NCI-H2081 (cell line): ENCODE data around the gene RAB7B.
A peak's percentile ranks its signal among the peaks of the same experiment; 100 is the strongest.

Source experiments
- DNase-seq, 2 experiments: peaks; one replicate each; lab custom pipeline; 2025; lab: John Stamatoyannopoulos, UW

Gene RAB7B

DNA sequence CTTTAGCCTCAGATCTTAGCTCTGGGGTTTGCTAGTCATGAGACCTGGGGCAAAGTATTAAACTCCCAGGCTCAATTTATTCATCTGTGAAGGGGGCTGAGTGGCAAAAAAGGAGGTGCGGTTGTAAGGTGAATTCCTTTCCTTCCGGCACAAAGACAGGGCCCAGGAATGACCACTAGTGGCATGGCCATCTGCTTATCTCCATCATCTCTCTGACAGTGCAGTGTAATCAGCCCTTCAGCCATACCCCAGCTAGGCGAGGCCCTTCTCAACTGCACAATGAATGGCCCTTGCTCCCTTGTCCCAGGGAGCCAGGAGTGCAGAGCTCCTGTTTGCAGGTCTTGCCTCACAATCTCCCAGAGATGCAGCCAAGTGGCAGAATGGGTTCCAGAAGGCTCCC lies 54.3 kb downstream of the RAB7B start:
- no peak for DNase-seq

DNA sequence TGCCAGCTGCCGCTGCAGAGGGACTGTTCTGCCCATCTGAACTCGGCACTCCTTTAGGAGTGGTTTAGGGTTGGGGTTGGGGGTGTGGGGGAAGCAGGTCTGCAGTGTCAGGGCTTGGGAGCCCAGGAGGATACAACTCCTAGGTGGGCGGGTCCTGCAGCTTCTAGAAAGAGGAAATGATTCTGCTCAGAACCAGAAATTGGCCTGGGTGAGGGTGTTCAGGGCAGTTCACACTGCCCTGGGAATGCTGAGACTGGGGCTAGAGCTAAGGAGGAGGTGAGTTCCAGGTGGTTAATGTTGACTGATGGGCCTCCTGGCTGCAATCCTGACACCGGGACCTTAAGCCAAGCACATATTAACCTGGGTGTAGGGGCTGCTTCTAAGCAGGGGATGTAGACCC lies 55.2 kb downstream of the RAB7B start:
- no peak for DNase-seq

DNA sequence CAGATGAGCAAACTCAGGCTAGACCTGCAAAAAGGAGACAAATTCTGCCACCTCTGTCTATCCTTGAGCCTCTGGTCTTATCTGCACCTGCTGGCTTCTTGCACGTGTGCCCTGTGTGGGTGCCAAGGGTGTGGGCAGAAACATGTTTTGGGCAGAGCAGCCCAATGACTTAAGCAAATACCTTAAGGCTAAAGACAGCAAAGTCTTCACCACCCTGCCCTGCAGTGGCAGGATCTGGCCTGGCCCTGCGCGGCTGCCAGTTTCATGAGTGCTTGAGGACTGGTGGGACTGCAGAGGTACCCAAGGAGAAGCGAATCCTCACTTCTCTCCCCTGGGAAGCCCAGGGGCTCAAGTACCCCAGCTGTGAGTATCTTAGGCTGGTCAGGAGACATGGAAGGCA lies 56.2 kb downstream of the RAB7B start:
- no peak for DNase-seq

DNA sequence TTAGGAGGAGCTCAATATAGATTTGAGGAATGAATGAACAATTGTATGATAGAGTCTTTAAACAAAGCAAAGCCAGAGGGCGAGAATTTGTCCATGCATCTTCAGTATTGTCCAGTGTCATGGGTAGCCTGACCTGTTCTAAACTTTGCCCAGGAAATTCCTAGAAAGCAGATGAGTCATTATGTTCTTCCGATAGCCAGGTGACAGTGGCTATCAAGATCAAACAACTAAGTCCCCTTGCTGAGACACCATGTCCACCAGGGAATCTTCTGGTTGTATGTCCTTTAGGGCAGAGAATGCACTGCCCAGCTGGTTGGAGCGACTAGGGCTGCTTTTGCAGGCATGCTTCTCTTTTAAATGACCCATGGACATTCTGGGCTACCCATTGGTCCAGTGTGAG lies 58.1 kb downstream of the RAB7B start:
- no peak for DNase-seq

DNA sequence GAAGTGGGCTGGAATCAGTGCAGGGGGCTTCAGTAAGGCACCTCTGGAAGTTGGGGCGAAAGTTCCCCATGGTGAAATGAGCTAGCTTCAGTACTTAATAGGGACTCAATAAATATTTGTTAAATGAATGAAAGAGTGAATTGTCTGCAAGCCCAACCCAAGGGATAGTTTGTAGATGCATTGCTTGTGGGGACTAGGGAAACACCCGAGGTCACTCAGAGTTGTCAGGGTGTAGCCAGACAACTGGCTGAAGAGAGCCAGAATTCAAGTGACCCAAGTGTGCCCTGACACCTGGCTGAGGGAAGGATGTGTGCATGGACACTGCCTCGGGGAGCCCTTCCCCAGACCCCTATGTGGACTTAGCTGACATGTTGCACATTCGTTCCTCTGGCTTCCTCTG lies 58.7 kb downstream of the RAB7B start:
- DNase-seq, result no peak

DNA sequence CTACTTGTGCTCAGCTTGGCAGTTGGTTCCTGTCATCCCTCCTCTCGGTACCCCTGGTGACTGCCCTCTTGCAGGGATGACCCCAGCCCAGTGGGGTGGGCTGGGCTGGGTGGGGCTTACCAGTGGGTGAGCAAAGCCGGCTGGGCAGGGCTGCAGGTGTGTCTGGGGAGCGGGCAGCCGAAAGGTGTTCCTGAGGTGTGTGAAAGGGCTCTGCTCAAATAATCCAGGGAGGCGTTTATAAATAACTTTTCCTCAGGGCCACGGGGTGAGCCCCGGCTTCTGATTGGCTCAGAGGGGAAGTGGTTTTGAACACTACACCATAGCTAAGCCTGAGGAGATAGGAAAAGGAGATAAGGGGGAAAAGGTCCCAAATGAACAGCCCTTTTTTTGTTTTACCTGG lies 60.0 kb downstream of the RAB7B start, which contains the start of gene SLC26A9:
Gene SLC26A9, minus strand, starts transcription at position 212 of the 400 bp plus-strand sequence. CDS start 7,636 bp downstream, outside the sequence.
- no peak for DNase-seq

DNA sequence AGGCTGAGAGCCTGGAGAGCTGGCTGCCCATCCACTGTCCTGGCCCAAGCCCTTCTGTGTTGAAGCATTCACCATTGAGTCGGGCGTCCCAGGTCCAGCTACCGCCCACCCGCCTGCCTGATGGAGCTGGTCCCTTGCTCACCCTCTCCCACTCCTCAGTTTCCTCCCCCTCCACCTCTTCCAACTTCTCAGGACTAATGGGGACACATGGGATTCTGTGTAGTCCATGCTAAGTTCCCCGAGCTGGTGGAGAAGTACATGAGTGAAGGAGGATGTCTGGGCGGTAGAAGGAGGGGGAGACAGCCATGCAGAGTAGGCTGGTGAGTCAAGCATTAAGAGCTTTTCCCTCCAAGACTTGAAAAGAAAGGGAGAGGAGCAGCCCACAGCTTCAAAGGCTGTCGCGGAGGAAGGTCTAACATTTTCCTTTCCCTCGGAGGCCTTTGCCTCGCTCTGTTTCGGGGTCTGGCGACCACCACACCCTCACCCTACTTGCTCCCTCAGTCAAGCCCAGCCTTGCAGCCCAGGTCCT lies 60.5 kb downstream of the RAB7B start:
- DNase-seq, result no peak

DNA sequence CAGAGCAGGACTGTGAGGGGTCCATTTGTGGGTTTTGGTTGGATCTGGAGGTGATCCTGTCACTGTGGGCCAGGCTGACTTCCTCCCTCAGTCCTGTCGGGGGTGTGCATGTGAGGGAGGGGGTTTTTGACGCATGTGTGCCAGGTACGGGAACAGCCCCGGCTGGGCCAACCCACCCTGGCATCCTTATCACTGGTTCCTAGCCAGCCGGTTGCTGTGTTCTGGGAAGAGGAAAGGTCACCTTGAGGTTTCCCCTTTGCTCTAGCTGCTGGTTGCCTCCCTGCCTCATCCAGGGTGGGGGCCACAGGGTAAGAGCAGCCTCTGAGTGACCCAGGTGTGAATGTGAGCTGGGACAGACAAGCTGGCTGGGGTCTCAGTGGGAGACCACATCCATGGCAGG lies 62.5 kb downstream of the RAB7B start:
- DNase-seq, result no peak

DNA sequence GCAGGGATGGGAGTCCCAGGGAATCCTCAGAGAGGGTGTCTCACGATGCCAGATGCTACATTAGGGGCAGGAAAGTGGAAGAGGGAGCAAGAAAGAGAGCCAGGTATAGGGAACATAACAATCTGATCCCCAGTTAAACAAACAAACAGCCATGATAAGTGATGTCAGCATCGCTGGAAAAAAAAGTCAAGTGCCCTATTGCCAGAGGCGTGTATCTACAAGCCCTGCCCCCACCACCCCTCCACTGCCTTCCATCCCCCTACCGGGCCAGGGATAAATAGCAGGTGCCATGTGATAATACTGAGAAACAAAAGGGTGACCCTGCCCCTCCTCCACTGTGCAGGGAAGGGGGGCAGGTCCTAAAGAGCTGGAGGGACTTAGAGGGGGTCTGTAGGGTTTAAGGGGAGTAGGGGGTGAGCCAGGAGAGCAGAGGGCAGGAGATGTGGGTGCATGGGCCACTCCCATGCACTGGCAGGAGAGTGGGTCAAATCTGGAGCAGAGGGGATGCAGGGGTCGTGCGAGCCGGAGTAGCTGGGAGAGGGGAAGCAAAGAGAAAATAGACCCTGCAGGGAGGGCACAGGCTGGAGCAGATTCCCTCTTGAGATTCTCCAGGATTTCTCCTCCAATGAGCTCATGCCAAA lies 63.4 kb downstream of the RAB7B start:
- DNase-seq, result peak; percentile 28 to 36

DNA sequence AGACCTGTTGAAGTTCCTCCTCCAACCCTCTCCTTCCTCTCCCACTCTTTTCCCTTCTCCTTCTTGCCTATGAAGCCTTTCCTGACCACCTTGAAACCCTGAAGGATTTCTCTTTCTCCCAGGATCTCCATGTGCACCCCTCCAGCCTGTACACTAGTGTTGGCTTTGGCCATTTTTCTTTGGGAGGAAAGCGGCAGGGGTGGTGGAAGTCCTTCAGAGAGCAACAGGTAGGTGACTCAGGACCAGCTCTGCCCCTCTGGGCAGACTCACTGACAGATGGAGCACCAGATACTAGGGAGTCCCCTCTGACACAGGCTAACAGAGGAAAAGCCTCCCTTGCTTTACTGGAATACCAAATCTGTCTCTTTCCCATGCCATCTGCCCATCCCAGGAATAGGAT lies 64.5 kb downstream of the RAB7B start:
- DNase-seq, result no peak

DNA sequence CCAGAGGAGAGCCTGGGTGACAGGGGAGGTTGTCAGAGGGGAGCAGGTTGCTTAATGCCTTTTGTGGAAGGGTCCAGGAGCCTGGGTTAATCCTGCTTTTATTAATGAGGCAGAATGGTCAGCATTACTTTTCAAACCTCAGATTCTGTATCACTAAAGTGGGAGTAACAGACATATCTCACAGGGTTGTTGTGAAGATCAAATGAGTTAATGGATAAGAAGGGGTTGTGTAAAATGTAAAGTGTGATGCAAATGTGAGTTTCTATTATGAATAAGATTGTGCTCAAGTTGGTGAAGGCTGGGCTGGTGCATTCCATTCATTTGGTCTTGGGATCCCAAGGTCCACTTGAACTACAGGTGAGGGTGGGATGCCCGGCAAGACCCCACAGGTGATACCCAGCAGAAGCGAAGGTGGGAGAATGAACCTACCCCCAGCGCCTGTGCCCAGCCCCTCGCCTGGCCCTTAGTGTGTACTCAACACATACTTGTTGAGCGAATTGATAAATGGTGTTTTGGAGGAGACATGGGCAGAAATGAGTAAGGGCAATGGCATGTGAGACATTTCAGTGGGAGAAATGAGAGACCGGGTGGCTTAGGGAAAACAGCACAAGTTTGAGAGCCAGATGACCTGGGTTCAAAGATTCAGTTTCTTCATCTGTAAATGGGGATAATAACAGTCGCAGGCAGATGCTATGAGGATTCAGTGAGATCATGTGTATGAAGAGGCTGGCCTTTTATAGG lies 66.2 kb downstream of the RAB7B start:
- no peak for DNase-seq

DNA sequence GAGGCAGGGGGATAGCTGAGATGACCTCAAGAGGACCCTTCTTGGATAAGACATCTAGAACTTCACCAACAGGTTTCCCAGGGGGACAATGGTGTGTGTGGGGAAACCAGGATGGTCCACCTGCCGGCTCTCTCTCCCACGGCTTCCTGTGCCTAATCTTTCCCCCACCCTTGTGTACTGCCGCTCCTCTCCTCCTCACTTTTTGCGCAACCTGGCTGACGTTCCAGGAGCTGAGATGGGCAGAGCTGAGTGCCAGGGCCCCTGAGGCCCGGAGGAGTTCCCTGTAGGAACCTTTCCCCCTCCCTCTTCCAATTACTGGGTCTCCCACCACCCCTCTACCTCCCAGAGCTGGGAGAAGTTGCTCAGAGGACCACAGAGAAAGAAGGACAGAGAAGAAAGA lies 66.9 kb downstream of the RAB7B start:
- DNase-seq, result no peak

DNA sequence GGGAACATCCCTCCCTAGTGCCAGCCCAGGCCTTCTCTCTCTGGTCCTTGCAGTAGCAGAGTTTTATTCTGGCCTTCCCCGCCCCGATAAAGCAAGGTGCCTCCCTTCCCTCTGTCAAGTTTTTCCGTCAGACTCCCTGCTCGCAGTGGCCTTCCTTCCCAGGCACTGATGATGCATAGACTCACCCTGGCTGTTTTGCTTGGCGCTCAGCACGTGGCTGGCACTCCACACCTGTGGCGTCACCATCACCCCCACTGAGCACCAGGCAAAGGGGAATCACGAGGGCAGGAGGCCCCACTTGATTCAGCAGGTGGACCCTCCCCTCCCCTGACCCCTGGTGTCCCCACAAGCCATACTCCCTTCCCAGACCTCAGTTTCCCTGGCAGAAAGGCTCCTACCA lies 67.3 kb downstream of the RAB7B start:
- no peak for DNase-seq

DNA sequence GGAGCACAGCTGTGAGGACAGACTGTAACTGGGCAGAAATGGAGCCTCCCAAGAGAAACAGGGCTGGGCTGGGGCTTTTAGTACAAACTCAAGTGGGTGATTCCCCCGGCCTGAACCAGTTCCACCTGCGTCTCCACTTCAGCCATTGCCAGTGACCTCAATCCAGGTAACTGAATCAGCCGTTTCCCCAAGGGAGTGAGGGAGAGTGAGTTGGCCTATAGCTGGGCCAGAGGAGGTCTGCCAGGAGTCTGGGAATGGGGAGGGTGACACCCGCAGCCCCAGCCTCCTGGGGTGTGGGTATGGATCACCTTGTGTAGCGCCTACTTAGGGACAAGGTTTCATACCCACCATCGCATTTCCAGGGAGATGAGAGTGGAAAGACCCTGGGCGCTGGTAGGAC lies 68.4 kb downstream of the RAB7B start:
- no peak for DNase-seq

DNA sequence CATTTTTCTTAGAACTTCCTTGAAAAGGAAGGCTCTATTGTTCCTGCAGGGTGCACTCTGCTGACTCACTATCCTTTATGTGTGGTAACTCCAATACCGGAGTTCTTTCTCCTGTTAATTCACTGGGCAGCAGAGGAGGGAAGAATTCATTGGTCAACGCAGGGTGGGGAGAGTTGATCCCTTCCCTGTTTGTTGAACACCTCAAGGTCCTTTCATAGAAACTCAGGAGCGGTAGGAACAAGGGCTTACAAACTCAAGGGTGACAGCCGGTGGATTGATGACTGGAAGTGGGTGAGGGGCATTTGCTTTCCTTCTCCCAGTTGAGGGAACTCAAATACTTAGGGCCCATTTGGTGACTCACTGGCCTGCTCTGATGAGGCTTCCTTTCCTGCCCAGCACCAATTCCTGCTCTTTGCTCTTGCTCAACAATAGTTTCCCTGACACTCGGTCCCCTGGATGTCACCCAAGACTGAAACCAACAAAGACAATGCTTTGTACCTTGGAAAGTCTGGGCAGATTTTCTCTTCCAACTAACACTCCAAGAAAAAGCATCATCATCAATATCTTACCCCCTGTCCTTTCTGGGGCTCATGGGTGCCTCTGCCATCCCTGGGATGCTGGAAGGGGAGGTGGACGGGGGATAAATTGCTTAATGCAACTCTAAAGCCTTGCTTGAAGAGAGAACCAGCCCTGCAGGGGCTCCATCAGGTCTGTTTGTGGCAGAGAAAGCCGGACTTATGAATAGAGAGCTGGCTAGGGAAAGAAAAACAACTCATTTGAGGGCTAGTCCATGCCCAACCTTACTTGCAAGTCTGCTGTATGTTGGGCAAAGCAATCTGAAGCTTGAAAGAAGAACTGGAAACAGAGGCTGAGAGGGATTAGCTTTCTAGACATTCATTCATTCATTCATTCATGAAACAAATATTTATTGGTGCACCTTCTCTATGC lies 69.2 kb downstream of the RAB7B start:
- no peak for DNase-seq

DNA sequence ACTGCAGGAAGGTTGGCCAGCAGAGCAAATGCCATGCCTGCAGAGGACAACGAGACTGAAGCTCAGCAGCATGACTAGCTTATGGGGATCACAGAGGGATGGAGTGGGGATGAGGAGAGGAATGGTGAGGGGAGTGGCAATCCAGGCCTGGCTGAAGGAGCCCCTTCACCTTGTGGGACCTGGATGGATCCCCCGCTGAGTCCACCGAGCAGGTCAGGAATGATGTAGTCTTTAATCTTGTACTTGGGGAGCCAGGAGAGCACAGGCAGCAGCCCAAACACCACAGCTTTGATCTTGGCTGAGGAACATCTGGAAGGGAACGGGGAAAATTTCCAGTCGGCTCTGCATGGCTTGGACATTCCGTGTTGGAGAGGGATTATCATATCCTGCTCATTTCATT lies 70.4 kb downstream of the RAB7B start:
- DNase-seq, result no peak

DNA sequence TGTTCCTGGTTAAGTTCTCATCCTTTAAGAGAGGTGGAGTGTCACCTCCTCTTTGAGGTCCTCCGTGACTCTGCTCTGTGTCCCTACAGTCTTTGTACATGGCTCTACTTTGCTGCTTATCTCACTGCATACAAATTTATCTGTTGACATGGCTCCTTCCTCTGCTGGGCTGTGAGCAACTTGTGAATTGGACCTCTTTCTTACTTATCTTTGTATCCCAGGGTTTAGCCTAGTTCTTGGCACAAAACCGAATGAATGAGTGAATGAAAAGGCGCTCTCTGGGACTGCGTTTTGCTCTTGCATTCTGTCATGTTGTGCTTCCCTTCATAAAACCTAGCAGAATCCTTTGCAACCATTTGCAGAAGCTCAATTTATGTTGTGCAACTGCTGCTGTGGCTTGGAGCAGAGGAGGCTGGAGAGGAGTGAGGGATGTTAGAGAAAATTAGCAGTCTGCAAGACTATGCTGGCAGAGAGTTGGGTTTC lies 72.4 kb downstream of the RAB7B start:
- no peak for DNase-seq

DNA sequence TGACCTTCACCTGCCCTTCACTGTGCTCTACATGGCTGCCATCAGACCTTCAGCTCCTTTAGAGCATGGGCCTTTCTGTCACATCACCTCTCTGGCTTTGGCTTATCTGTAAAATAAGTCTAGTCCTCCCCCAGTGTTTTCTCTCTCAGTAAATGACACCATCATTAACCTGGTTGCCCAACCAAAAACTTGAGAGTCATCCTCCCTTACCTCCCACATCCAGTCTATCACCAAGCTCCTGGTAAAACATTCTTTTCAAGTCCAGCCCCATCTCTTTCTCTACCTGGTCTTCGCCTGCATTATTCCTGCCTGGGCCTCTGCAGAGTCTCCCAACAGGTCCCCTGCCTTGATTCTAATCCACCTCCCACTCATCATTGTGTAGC lies 73.0 kb downstream of the RAB7B start:
- no peak for DNase-seq

DNA sequence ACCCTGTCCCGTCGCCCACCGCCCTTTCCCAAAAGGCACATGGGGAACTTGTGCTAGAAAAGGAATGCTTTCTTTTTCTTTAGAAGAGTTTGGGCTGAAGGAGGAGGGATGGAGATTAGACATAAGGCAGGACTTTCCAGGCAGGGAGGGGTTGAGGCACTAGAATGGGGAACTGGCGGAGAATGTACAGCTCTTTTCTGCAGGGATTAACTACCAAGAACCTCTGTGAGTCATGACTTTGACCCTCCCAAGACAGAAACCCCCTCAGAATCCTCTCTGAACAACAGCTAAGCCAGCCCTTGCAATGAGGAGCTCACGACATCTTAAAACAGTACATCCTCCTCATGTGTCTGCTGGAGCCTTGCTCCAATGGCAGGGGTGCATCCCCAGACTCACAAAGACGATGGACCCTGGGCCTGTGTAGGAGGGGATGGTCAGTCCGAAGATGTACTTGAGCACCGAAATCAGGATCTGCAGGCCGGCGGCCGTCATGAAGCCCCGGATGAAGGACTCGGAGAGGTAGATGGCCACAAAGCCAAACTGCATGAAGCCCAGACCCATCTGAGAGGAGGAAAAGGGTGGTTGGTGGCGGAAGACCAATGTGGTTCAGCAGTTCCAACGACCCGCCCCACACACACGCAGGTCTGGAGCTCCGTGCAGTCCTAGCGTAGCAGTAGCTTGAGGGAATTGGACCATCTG lies 73.5 kb downstream of the RAB7B start:
- DNase-seq, result no peak

DNA sequence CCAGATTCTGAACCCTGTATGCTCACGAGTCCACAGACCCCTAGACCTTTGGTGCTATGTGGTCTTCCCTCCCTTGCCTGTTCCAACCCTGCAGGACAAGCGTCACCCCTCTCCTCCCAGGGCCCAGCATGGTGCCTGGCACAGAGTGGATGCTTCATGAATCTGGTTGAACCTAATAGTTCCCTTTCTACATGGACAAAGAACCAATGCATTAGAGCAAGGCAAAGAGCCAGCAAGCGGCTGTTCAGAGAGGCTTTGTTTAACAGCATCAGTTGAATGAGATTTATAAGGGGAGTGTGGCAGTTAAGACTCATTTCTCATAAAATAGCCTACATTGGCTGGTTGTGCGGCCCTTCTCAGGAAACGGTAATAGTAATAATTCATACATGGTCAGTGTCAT lies 74.9 kb downstream of the RAB7B start:
- DNase-seq, result peak; percentile 62 to 85

DNA sequence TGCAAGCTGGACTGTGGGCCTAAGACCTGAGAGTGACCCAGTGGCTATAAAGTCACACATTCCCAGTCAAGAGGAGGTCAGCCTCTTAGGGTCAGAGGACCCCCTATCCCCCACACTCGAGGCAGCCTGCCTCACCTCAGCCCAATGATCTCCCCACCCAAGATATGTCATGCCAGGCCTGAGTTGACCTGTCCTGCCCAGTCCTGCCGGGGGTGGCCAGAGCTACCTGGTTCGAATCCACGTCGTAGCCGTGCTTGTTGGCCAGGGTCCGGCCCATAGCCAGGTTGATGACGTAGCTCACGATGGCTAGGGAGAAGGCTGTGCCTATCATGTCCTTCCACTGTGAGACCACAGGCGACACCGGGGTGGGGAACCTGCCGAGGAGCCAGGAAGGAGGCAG lies 75.5 kb downstream of the RAB7B start:
- no peak for DNase-seq

DNA sequence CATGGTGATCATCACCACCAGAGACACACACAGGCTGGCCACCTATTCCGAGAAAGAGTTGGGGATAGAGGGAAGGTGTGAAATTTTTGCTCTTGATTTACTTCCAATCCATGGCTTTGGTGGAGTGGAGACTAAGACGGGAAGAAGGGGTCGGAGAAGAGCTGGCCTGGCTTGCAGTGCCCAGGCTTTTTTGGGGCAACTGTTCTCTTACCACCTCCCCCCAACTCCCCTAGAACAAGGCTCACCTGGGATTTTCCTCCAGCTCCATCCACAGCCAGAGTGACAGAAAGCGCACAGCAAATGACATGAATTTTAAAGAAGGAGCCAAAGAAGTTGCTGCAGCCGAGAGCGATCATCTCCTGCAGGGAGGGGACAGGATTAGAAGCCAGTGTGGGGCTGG lies 75.9 kb downstream of the RAB7B start:
- no peak for DNase-seq
